ENCODE measurements around the gene RDH5.

Gene RDH5

GRCh38 chr12:55696796-55697462 lies 23.3 kb upstream of the RDH5 start:
- DNase-seq = no peak

- no peak for DNase-seq
Measured at GRCh38 chr12:55697686-55698085, 22.5 kb upstream of the RDH5 start.

GRCh38 chr12:55698241-55698955 lies 21.8 kb upstream of the RDH5 start:
- no peak for DNase-seq

- no peak for DNase-seq
Measured at GRCh38 chr12:55698965-55699364, 21.2 kb upstream of the RDH5 start.

- DNase-seq = no peak
Measured at GRCh38 chr12:55699471-55700055, 20.6 kb upstream of the RDH5 start.

- DNase-seq = no peak
Measured at GRCh38 chr12:55700255-55701018, 19.8 kb upstream of the RDH5 start.

- no peak for DNase-seq
Measured at GRCh38 chr12:55702861-55703260, 17.3 kb upstream of the RDH5 start.

- DNase-seq = no peak
Measured at GRCh38 chr12:55703288-55703687, 16.9 kb upstream of the RDH5 start.

- DNase-seq = no peak
Measured at GRCh38 chr12:55703901-55704761, 16.1 kb upstream of the RDH5 start.

GRCh38 chr12:55704824-55705718 lies 15.1 kb upstream of the RDH5 start:
- no peak for DNase-seq

- DNase-seq = no peak
Measured at GRCh38 chr12:55705782-55706402, 14.3 kb upstream of the RDH5 start.

GRCh38 chr12:55706568-55707218 lies 13.5 kb upstream of the RDH5 start:
- no peak for DNase-seq

GRCh38 chr12:55707219-55707671 lies 12.9 kb upstream of the RDH5 start:
- no peak for DNase-seq

GRCh38 chr12:55707841-55708694 lies 12.1 kb upstream of the RDH5 start, which contains the start of gene ITGA7:
Gene ITGA7, minus strand, starts transcription at chr12:55707904. Its CDS starts 222 bp downstream, at chr12:55707682.
- DNase-seq = peak in 3 of 4 experiments; percentile 33 to 50 (median 37)

GRCh38 chr12:55708695-55709233 lies 11.4 kb upstream of the RDH5 start:
- no peak for DNase-seq

- no peak for DNase-seq
Measured at GRCh38 chr12:55711786-55712553, 8.2 kb upstream of the RDH5 start.

- DNase-seq = no peak
Measured at GRCh38 chr12:55712700-55713415, 7.3 kb upstream of the RDH5 start.

Data from activated naive CD4-positive, alpha-beta T cell (primary cell).